IMR-90 (cell line): ENCODE measurements around the gene TOR1AIP2. TPM values are rescaled to one million over a fixed set of nuclear protein-coding genes. Genes with fewer than 3 reads are reported as not detected.

Source experiments
- ATAC-seq: fragments of 200-7000 bp; cut with Tn5 transposase; 2 replicates; pipeline ENCODE4 v1.9.1; 2020; ENCODE audit warnings: low read depth, mild to moderate bottlenecking, moderate library complexity
- BruUV-seq: library from RNA; stranded (reverse); fragments of 400-500 nt; replicated peaks from 2 replicates; lab custom pipeline; 2021; lab: Mats Ljungman, UMichigan
- CTCF ChIA-PET: fragments of 300-600 bp; formaldehyde crosslinking; extraction: SDS; loops from one replicate; lab custom pipeline; 2021; ENCODE audit warnings: antibody characterized with exemption; lab: Yijun Ruan, JAX
- POLR2A ChIA-PET: fragments of 300-600 bp; sonication (Branson Sonifier 250); formaldehyde crosslinking; loops from one replicate; lab custom pipeline; 2022; ENCODE audit warnings: antibody characterized with exemption; ENCODE audit not compliant: unreplicated experiment; lab: Charles Lee
- DNase-seq: peaks from one replicate; pipeline ENCODE4 v3.0.0; 2013
- H2AFZ ChIP-seq: replicated peaks from 2 replicates; pipeline ENCODE3; 2013; ENCODE audit warnings: low read length, mild to moderate bottlenecking; ENCODE audit not compliant: poor library complexity
- H2AK5ac ChIP-seq: 2 replicates; pipeline ENCODE4 v1.6.1; 2013; ENCODE audit warnings: low read depth, low read length, inconsistent platforms
- H2AK9ac ChIP-seq: replicated peaks from 2 replicates; pipeline ENCODE3; 2013; ENCODE audit warnings: mild to moderate bottlenecking, low read depth, low read length, moderate library complexity; ENCODE audit not compliant: poor library complexity
- H2BK120ac ChIP-seq: 2 replicates; pipeline ENCODE4 v1.6.1; 2013; ENCODE audit warnings: low read depth, low read length, inconsistent platforms
- H2BK15ac ChIP-seq: 3 replicates; pipeline ENCODE4 v1.6.1; 2013; ENCODE audit warnings: low read depth, low read length, inconsistent platforms
- H2BK20ac ChIP-seq: 2 replicates; pipeline ENCODE4 v1.6.1; 2013; ENCODE audit warnings: low read depth, mild to moderate bottlenecking, inconsistent platforms, low read length, moderate library complexity
- H2BK5ac ChIP-seq: 2 replicates; pipeline ENCODE4 v1.6.1; 2013; ENCODE audit warnings: mild to moderate bottlenecking, low read depth, low read length, inconsistent platforms; ENCODE audit not compliant: poor library complexity, severe bottlenecking
- H3K14ac ChIP-seq: replicated peaks from 2 replicates; pipeline ENCODE4 v1.6.1; 2013; ENCODE audit warnings: low read depth, low read length, inconsistent platforms
- H3K18ac ChIP-seq: 2 replicates; pipeline ENCODE4 v1.6.1; 2013; ENCODE audit warnings: low read depth, low read length, control low read depth
- H3K23ac ChIP-seq: 2 replicates; pipeline ENCODE4 v1.6.1; 2013; ENCODE audit warnings: low read depth, low read length, inconsistent platforms
- H3K27ac ChIP-seq: 2 replicates; pipeline ENCODE4 v1.5.1; 2013; ENCODE audit warnings: mild to moderate bottlenecking, control low read depth, low read length; ENCODE audit not compliant: insufficient read depth
- H3K27me3 ChIP-seq: 2 replicates; pipeline ENCODE4 v1.6.1; 2013; ENCODE audit warnings: low read length; ENCODE audit not compliant: control insufficient read depth, insufficient read depth
- H3K36me3 ChIP-seq: 2 replicates; pipeline ENCODE4 v1.6.1; 2013; ENCODE audit warnings: low read length, mixed read lengths; ENCODE audit not compliant: control insufficient read depth, insufficient read depth
- H3K4ac ChIP-seq: 2 replicates; pipeline ENCODE4 v1.6.1; 2013; ENCODE audit warnings: low read depth, low read length, inconsistent platforms
- H3K4me1 ChIP-seq: 2 replicates; pipeline ENCODE4 v1.6.1; 2013; ENCODE audit warnings: low read length, mixed read lengths; ENCODE audit not compliant: control insufficient read depth, insufficient read depth
- H3K4me2 ChIP-seq: 2 replicates; pipeline ENCODE4 v1.6.1; 2013; ENCODE audit warnings: low read depth, mild to moderate bottlenecking, control low read depth, low read length, moderate library complexity
- H3K4me3 ChIP-seq: 2 replicates; pipeline ENCODE4 v1.5.1; 2013; ENCODE audit warnings: low read depth, mild to moderate bottlenecking, control low read depth, low read length, moderate library complexity; ENCODE audit not compliant: insufficient read depth
- H3K56ac ChIP-seq: 2 replicates; pipeline ENCODE4 v1.6.1; 2013; ENCODE audit warnings: low read length, inconsistent platforms; ENCODE audit not compliant: insufficient read depth; ENCODE audit errors: extremely low read depth
- H3K79me1 ChIP-seq, 2 experiments: 2 replicates each; pipeline ENCODE4 v1.6.1; 2013; ENCODE audit warnings: low read length in 2 of 2, inconsistent platforms in 1 of 2, low read depth in 1 of 2
- H3K9ac ChIP-seq: 2 replicates; pipeline ENCODE4 v1.6.1; 2013; ENCODE audit warnings: low read depth, low read length, control low read depth
- H3K9me1 ChIP-seq: 2 replicates; pipeline ENCODE4 v1.6.1; 2013; ENCODE audit warnings: low read length, inconsistent platforms; ENCODE audit not compliant: insufficient read depth
- H3K9me3 ChIP-seq: 2 replicates; pipeline ENCODE4 v1.6.1; 2013; ENCODE audit warnings: low read length; ENCODE audit not compliant: control insufficient read depth, insufficient read depth
- H4K20me1 ChIP-seq: 2 replicates; pipeline ENCODE4 v1.6.1; 2013; ENCODE audit warnings: low read length, inconsistent platforms; ENCODE audit not compliant: insufficient read depth
- H4K5ac ChIP-seq: 2 replicates; pipeline ENCODE4 v1.6.1; 2013; ENCODE audit warnings: mild to moderate bottlenecking, low read depth, low read length, control low read depth
- H4K8ac ChIP-seq, 2 experiments: 2 replicates each; pipeline ENCODE4 v1.6.1; 2013; ENCODE audit warnings: low read depth in 2 of 2, low read length in 2 of 2, control low read depth in 1 of 2, inconsistent platforms in 1 of 2
- H4K91ac ChIP-seq: 2 replicates; pipeline ENCODE4 v1.6.1; 2013; ENCODE audit warnings: low read depth, low read length, inconsistent platforms; ENCODE audit not compliant: insufficient read depth
- BHLHE40 ChIP-seq: fragments of 150-350 bp; IDR thresholded peaks from 2 replicates; pipeline ENCODE4 v1.6.1; 2016; ENCODE audit warnings: mild to moderate bottlenecking, low read depth, low read length
- FOS ChIP-seq: fragments of 150-350 bp; IDR thresholded peaks from 2 replicates; pipeline ENCODE4 v1.6.1; 2016; ENCODE audit warnings: low read depth, low read length
- NFE2L2 ChIP-seq: fragments of 150-350 bp; IDR thresholded peaks from 2 replicates; pipeline ENCODE4 v1.6.1; 2016; ENCODE audit warnings: low read depth, mild to moderate bottlenecking, low read length
- WGBS, 2 experiments: methylation state at CpG; one replicate each; pipeline versions ENCODE4 v1.1.5 to v1.1.7; 2013; ENCODE audit warnings: missing lambda C conversion rate in 2 of 2; ENCODE audit not compliant: insufficient read length in 1 of 2; ENCODE audit errors: extremely low coverage in 2 of 2; 5-methylcytosine and 5-hydroxymethylcytosine counted together
- dilution Hi-C: fragments of 300-500 bp; cut with HindIII; formaldehyde crosslinking; loops from one replicate; pipeline ENCODE4 v1.14.3; 2018; ENCODE audit warnings: low sequenced_read_pairs; ENCODE audit not compliant: unreplicated experiment
- in situ Hi-C: fragments of 300-500 bp; cut with MboI; formaldehyde crosslinking; loops from 3 replicates; pipeline ENCODE4 v1.14.3; 2019; ENCODE audit warnings: low sequenced_read_pairs, inconsistent platforms, mixed read lengths
- intact Hi-C: fragments of 100-400 bp; cut with micrococcal nuclease; formaldehyde crosslinking; loops from 2 replicates; pipeline ENCODE4 v1.10.0; 2022
- polyA plus RNA-seq, 3 experiments: library from polyadenylated mRNA; depleted of rRNA; stranded (reverse); fragments of >200 nt; gene quantifications; 2 replicates each; pipeline ENCODE4 v1.2.3, GENCODE V29; 2012; ENCODE audit warnings: low replicate concordance in 1 of 3
- total RNA-seq: library from RNA; depleted of rRNA; stranded (reverse); fragments of >200 nt; gene quantifications from 2 replicates; pipeline ENCODE4 v1.2.3, GENCODE V29; 2012

TOR1AIP2 gene
- total and polyA plus RNA-seq, 2 of the 4 experiments (the other 2 are of a cell fraction), result 20.7 to 85.0 TPM

GRCh38 chr1:179865377-179865776 is 12.2 kb downstream of the TOR1AIP2 start:
- H3K4ac ChIP-seq, result no peak overlapping the region
- H2BK120ac ChIP-seq, result no peak overlapping the region
- H2BK15ac ChIP-seq, result no peak overlapping the region
- no peak overlapping the region for H2AFZ ChIP-seq
- H3K9ac ChIP-seq, result no peak overlapping the region
- no TSS peak for BruUV-seq
- no peaks in the 10 kb centered on the region for H3K9me3 ChIP-seq
- ATAC-seq (no peak), DNase-seq (no peak)
- no peak overlapping the region for H2BK5ac ChIP-seq
- ChIA-PET CTCF (no interaction called here), POLR2A (no interaction called here)
- peaks cover 34% of the 10 kb centered on the region for H4K20me1 ChIP-seq
- peaks cover 4% of the 10 kb centered on the region; the same call in 1 of the 2 replicates for H3K9me1 ChIP-seq
- H3K56ac ChIP-seq, result no peak overlapping the region
- no peaks in the 10 kb centered on the region for H3K27me3 ChIP-seq
- no peak overlapping the region for H3K18ac ChIP-seq
- in situ Hi-C loops, result loop anchor here (25.0 kb wide), 1 partner anchor 547 kb away; no protein-coding TSS in a partner anchor
- no peak overlapping the region for H4K91ac ChIP-seq
- no peak overlapping the region for H4K8ac ChIP-seq
- no peak overlapping the region for H2AK9ac ChIP-seq
- H2BK20ac ChIP-seq, result no peak overlapping the region
- H3K4me1 ChIP-seq, result no peaks in the 10 kb centered on the region; the same call in 1 of the 2 replicates
- intact Hi-C loops, result loop anchor here (5.0 kb wide), 1 partner anchor 297 kb away; no protein-coding TSS in a partner anchor
- peaks cover 36% of the 10 kb centered on the region for H3K36me3 ChIP-seq
- H3K23ac ChIP-seq, result no peak overlapping the region
- no peak overlapping the region for H3K4me3 ChIP-seq
- H3K4me2 ChIP-seq, result no peak overlapping the region
- dilution Hi-C loops, result no loop called here
- no peak overlapping the region for H2AK5ac ChIP-seq
- H3K79me1 ChIP-seq, result peaks cover 33 to 54% of the 10 kb centered on the region in 2 experiments
- TF ChIP-seq BHLHE40 (no peak), NFE2L2 (no peak), FOS (no peak)
- no peak overlapping the region for H3K27ac ChIP-seq
- 100% methylated on average over 3 of the region's 6 CpGs; no CpG with 5 or more reads in 1 of the 2 experiments for WGBS, 2 experiments
- H4K5ac ChIP-seq, result no peak overlapping the region
- H3K14ac ChIP-seq, result no peak overlapping the region
